A549 (cell line): ENCODE results near the gene CNTNAP1. TPM values are rescaled to one million over a fixed set of nuclear protein-coding genes. Genes with fewer than 3 reads are reported as not detected.

Source experiments
- ATAC-seq, 2 experiments: fragments of 200-7000 bp in 1 of 2; fragments of >200 bp in 1 of 2; cut with Nextera tagmentation in 1 of 2; cut with Tn5 transposase in 1 of 2; 3 replicates each; pipeline versions ENCODE4 v1.8.0 to v1.9.1; 2018 to 2020; ENCODE audit warnings: mild to moderate bottlenecking in 1 of 2, moderate library complexity in 1 of 2
- CTCF ChIA-PET: fragments of 300-600 bp; sonication (Branson Sonifier 250); formaldehyde crosslinking; extraction: SDS; loops from one replicate; lab custom pipeline; 2021; ENCODE audit warnings: antibody characterized with exemption, inconsistent platforms; lab: Yijun Ruan, JAX
- POLR2A ChIA-PET: fragments of 350-600 bp; formaldehyde crosslinking; extraction: SDS; loops from one replicate; lab custom pipeline; 2021; ENCODE audit warnings: antibody characterized with exemption, inconsistent platforms; lab: Yijun Ruan, JAX
- DNase-seq, 2 experiments: peaks; one replicate each; pipeline versions ENCODE4 v3.0.0 to v3.0.0-alpha.2; 2011 to 2016; ENCODE audit warnings: low read depth in 1 of 2, low spot score in 1 of 2
- FAIRE-seq: peaks from 2 replicates; lab custom pipeline; 2011; peaks lifted over from hg19 to GRCh38; lab: Jason Lieb, UNC
- H3K27ac ChIP-seq, 2 experiments: fragments of >200 bp; sonication (Bioruptor Twin); formaldehyde crosslinking; 3 replicates each; pipeline ENCODE4 v1.5.1; 2016 to 2017
- H3K4me1 ChIP-seq: fragments of >200 bp; sonication (Bioruptor Twin); formaldehyde crosslinking; 3 replicates; pipeline ENCODE4 v1.6.1; 2016
- H3K4me2 ChIP-seq: fragments of >200 bp; sonication (Bioruptor Twin); formaldehyde crosslinking; 3 replicates; pipeline ENCODE4 v1.6.1; 2016
- H3K4me3 ChIP-seq: fragments of >200 bp; sonication (Bioruptor Twin); formaldehyde crosslinking; 3 replicates; pipeline ENCODE4 v1.5.1; 2016
- H3K9me3 ChIP-seq: fragments of >200 bp; sonication (Bioruptor Twin); formaldehyde crosslinking; 3 replicates; pipeline ENCODE4 v1.6.1; 2016
- CHD2 ChIP-seq: fragments of 150-350 bp; IDR thresholded peaks from 2 replicates; pipeline ENCODE4 v1.6.1; 2014; ENCODE audit warnings: low read length; ENCODE audit not compliant: partially characterized antibody
- CTCF ChIP-seq: fragments of >200 bp; sonication (Bioruptor Twin); formaldehyde crosslinking; IDR thresholded peaks from 3 replicates; pipeline ENCODE4 v1.5.1; 2016
- EHF ChIP-seq: fragments of 250-450 bp; sonication (Bioruptor Pico); IDR thresholded peaks from 2 replicates; pipeline ENCODE4 v1.5.0; 2020; ENCODE audit warnings: mild to moderate bottlenecking
- ELK1 ChIP-seq: fragments of 150-350 bp; IDR thresholded peaks from 2 replicates; pipeline ENCODE4 v1.6.1; 2014; ENCODE audit warnings: low read depth, mild to moderate bottlenecking, low read length
- FOSB ChIP-seq: fragments of 250-450 bp; sonication (Bioruptor Pico); IDR thresholded peaks from 2 replicates; pipeline ENCODE4 v1.5.0; 2020; ENCODE audit warnings: mild to moderate bottlenecking, moderate library complexity
- FOSL2 ChIP-seq, 2 experiments: fragments of 450-650 bp in 1 of 2; fragments of >200 bp in 1 of 2; sonication (Bioruptor Twin) in 1 of 2; formaldehyde crosslinking; IDR thresholded peaks; 2 replicates each; pipeline versions ENCODE4 v1.5.0 to v1.6.1; 2016 to 2020; ENCODE audit warnings: mild to moderate bottlenecking in 1 of 2, moderate library complexity in 1 of 2
- FOXS1 ChIP-seq: fragments of 250-450 bp; sonication (Bioruptor Pico); IDR thresholded peaks from 2 replicates; pipeline ENCODE4 v1.5.0; 2020; ENCODE audit warnings: mild to moderate bottlenecking, moderate library complexity
- HDAC2 ChIP-seq: fragments of 200-600 bp; sonication (generic); IDR thresholded peaks from 2 replicates; pipeline ENCODE4 v1.6.1; 2016
- HES2 ChIP-seq: fragments of >200 bp; sonication (Bioruptor Twin); formaldehyde crosslinking; IDR thresholded peaks from 2 replicates; pipeline ENCODE4 v1.6.1; 2016
- HOXA7 ChIP-seq: fragments of 250-450 bp; sonication (Bioruptor Pico); IDR thresholded peaks from 2 replicates; pipeline ENCODE4 v1.5.0; 2020; ENCODE audit warnings: mild to moderate bottlenecking, moderate library complexity
- JUN ChIP-seq, 2 experiments: fragments of >200 bp; sonication (Bioruptor Twin); formaldehyde crosslinking; IDR thresholded peaks; 2 replicates in 1 of 2; 3 replicates in 1 of 2; pipeline ENCODE4 v1.6.1; 2016 to 2017
- JUNB ChIP-seq: fragments of >200 bp; sonication (Bioruptor Twin); formaldehyde crosslinking; IDR thresholded peaks from 2 replicates; pipeline ENCODE4 v1.6.1; 2016
- MAX ChIP-seq: IDR thresholded peaks from 2 replicates; pipeline ENCODE4 v1.6.1; 2012
- MYC ChIP-seq: IDR thresholded peaks from 2 replicates; pipeline ENCODE4 v1.6.1; 2012; ENCODE audit warnings: mild to moderate bottlenecking, inconsistent platforms, low read length, improper control_type of control experiment, borderline replicate concordance
- NPAS2 ChIP-seq: fragments of 250-450 bp; sonication (Bioruptor Pico); IDR thresholded peaks from 2 replicates; pipeline ENCODE4 v1.8.0; 2022; ENCODE audit warnings: mild to moderate bottlenecking, moderate library complexity, borderline replicate concordance
- PHF8 ChIP-seq: fragments of 200-600 bp; sonication (generic); IDR thresholded peaks from 2 replicates; pipeline ENCODE4 v1.6.1; 2016; ENCODE audit warnings: low read depth, mild to moderate bottlenecking, antibody characterized with exemption, moderate library complexity, borderline replicate concordance
- POLR2A ChIP-seq: IDR thresholded peaks from 2 replicates; pipeline ENCODE4 v1.6.1; 2012; ENCODE audit warnings: mild to moderate bottlenecking, low read length
- RAD21 ChIP-seq, 2 experiments: fragments of >200 bp in 1 of 2; sonication (Bioruptor Twin) in 1 of 2; formaldehyde crosslinking in 1 of 2; IDR thresholded peaks in 1 of 2; conservative IDR thresholded peaks in 1 of 2; 2 replicates in 1 of 2; 3 replicates in 1 of 2; pipeline ENCODE4 v1.6.1; 2012 to 2018; ENCODE audit warnings: inconsistent platforms in 1 of 2
- RARB ChIP-seq: fragments of 250-450 bp; sonication (Bioruptor Pico); IDR thresholded peaks from 2 replicates; pipeline ENCODE4 v1.8.0; 2021; ENCODE audit warnings: mild to moderate bottlenecking, moderate library complexity
- RCOR1 ChIP-seq: fragments of 150-350 bp; IDR thresholded peaks from 2 replicates; pipeline ENCODE4 v1.6.1; 2014; ENCODE audit warnings: antibody characterized with exemption, low read length, low read depth
- REST ChIP-seq: fragments of 200-600 bp; sonication (generic); IDR thresholded peaks from 2 replicates; pipeline ENCODE4 v1.6.1; 2016; ENCODE audit warnings: antibody characterized with exemption, mild to moderate bottlenecking, moderate library complexity
- USF2 ChIP-seq: fragments of 450-650 bp; IDR thresholded peaks from 2 replicates; pipeline ENCODE4 v1.6.1; 2014; ENCODE audit warnings: antibody characterized with exemption
- ZC3H11A ChIP-seq: fragments of 450-650 bp; IDR thresholded peaks from 2 replicates; pipeline ENCODE4 v1.6.1; 2014; ENCODE audit warnings: antibody characterized with exemption, mild to moderate bottlenecking
- WGBS: methylation state at CpG from one replicate; pipeline ENCODE4 v1.1.6; 2017; ENCODE audit errors: missing lambda C conversion rate; 5-methylcytosine and 5-hydroxymethylcytosine counted together
- polyA plus RNA-seq, 4 experiments: library from polyadenylated mRNA; depleted of rRNA in 3 of 4; stranded (reverse); fragments of >200 nt; fragmentation: RNase III in 1 of 4; extraction: RNeasy Plus Mini Kit Qiagen cat#74134 plus additional on column Dnase treatment in 1 of 4; gene quantifications; 2 replicates in 3 of 4; 3 replicates in 1 of 4; pipeline ENCODE4 v1.2.3, GENCODE V29; 2011 to 2017

Gene CNTNAP1
- polyA plus RNA-seq, 2 of the 4 experiments (the other 2 are of a cell fraction), result 6.3 to 8.2 TPM

- peak overlapping the region; percentile 89 for H3K4me2 ChIP-seq
- peaks cover 9% of the 10 kb centered on the region; the same call in 2 of the 3 replicates for H3K4me1 ChIP-seq
- DNase-seq (peak in 1 of 2 experiments; percentile 61), ATAC-seq (peak; percentile 56 to 68), FAIRE-seq (peak; percentile 73)
- POLR2A ChIA-PET, result interaction anchor here (1.0 kb wide), 1 partner anchor 30 kb away, joined by 5 read pairs; the partner anchor contains the start of gene VPS25
- WGBS, result 78% methylated on average over 10 of the region's 10 CpGs
- no peak for TF ChIP-seq PHF8
- peak in 1 of 2 experiments; percentile 9; a peak in 1 of 5 replicates for TF ChIP-seq RAD21 (conservative IDR thresholded peaks at IDR 0.05 in 1 of 2, IDR thresholded peaks at IDR 0.05 in 1 of 2)
- no peak for TF ChIP-seq CTCF
- peaks cover 7% of the 10 kb centered on the region; the same call in 1 of the 3 replicates for H3K9me3 ChIP-seq
- CTCF ChIA-PET, result interaction anchor here (0.6 to 2.3 kb wide), 14 partner anchors 12 to 216 kb away, joined by 3 to 10 read pairs (median 6); partner anchors contain the start of genes BECN1, PSMC3IP and RAMP2
- peak overlapping the region; percentile 55 for H3K4me3 ChIP-seq
- peak overlapping the region; percentile 79 to 91 for H3K27ac ChIP-seq
These were observed 61.4 kb downstream of the CNTNAP1 start for GRCh38 chr17:42743595-42744282.

- FAIRE-seq (no peak), DNase-seq (peak; percentile 80), ATAC-seq (peak; percentile 91 to 93)
- CTCF ChIA-PET, result interaction anchor here (1.0 to 2.3 kb wide), 5 partner anchors 12 to 167 kb away, joined by 3 to 10 read pairs (median 9); partner anchors contain the start of genes BECN1 and PSMC3IP
- peak overlapping the region; percentile 55 for H3K4me3 ChIP-seq
- H3K4me1 ChIP-seq, result peaks cover 9% of the 10 kb centered on the region; the same call in 2 of the 3 replicates
- peak overlapping the region; percentile 89 for H3K4me2 ChIP-seq
- peak overlapping the region; percentile 79 to 91 for H3K27ac ChIP-seq
- WGBS, result 3% methylated on average over 18 of the region's 32 CpGs
- POLR2A ChIA-PET, result interaction anchor here (1.0 kb wide), 1 partner anchor 29 kb away, joined by 5 read pairs; the partner anchor contains the start of gene VPS25
- peaks cover 7% of the 10 kb centered on the region; the same call in 1 of the 3 replicates for H3K9me3 ChIP-seq
- TF ChIP-seq USF2 (peak; percentile 48), JUN (IDR thresholded peaks at IDR 0.05) (no peak), RAD21 (conservative IDR thresholded peaks at IDR 0.05 in 1 of 2, IDR thresholded peaks at IDR 0.05 in 1 of 2) (no peak), MYC (no peak), EHF (CRISPR knock-in tag) (no peak), FOSB (no peak), HDAC2 (no peak), POLR2A (no peak), CHD2 (no peak), ZC3H11A (no peak), ELK1 (no peak), NPAS2 (CRISPR knock-in tag) (no peak), CTCF (no peak), HOXA7 (CRISPR knock-in tag) (no peak), REST (no peak), FOXS1 (CRISPR knock-in tag) (no peak), RCOR1 (no peak), PHF8 (0 out of 2 replicates have a peak, but pooled peaks have one; percentile 55), MAX (peak; percentile 86), JUNB (no peak), HES2 (no peak), FOSL2 (IDR thresholded peaks at IDR 0.05) (no peak), FOSL2 (CRISPR knock-in tag; IDR thresholded peaks at IDR 0.05) (no peak), RARB (CRISPR knock-in tag) (no peak)
These were observed 62.0 kb downstream of the CNTNAP1 start for GRCh38 chr17:42744283-42744805.
